Measurements from ENCODE around the gene MAP2.

The MAP2 gene

DNA sequence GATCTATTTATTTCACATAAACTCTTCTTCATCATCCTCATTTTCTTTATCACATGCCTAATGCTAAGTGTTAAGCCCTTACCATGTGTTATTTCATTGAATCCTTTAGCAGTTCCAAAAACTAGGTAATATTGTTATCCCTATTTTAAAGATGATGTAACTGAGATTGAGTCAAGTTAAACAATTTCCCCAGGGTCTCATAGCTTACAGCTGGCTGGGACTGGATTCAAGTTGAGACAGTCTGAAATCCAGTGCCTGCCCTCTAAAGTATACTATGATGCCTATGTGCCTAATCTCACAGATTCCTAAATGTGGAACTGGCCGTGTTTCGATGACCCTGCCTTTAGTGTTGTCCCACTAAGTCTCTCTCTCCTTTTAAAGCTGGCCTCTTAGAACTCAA lies 108.5 kb downstream of the MAP2 start:
- TF ChIP-seq, protein P1, sequence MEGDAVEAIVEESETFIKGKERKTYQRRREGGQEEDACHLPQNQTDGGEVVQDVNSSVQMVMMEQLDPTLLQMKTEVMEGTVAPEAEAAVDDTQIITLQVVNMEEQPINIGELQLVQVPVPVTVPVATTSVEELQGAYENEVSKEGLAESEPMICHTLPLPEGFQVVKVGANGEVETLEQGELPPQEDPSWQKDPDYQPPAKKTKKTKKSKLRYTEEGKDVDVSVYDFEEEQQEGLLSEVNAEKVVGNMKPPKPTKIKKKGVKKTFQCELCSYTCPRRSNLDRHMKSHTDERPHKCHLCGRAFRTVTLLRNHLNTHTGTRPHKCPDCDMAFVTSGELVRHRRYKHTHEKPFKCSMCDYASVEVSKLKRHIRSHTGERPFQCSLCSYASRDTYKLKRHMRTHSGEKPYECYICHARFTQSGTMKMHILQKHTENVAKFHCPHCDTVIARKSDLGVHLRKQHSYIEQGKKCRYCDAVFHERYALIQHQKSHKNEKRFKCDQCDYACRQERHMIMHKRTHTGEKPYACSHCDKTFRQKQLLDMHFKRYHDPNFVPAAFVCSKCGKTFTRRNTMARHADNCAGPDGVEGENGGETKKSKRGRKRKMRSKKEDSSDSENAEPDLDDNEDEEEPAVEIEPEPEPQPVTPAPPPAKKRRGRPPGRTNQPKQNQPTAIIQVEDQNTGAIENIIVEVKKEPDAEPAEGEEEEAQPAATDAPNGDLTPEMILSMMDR (conservative IDR thresholded peaks at IDR 0.05): no peak
- H3K27ac ChIP-seq: no peak overlapping the region

DNA sequence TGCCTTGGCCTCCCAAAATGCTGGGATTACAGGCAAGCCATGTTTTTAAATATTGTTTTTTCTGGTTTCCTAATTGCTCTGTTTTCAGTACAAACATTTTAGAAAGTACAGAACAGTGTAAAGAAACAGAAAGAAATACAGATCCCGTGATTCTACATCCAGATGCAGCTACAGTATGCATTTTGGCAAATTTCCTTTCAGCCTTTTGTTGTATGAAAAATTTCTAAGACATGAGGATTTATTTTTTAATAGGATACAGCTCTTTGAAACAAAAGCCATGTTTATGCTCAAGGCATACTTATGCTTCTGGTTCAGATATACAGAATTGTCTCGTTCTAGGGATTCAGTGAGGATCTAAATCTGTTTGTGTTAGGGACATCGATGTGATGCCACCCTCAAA lies 109.5 kb downstream of the MAP2 start:
- H3K27ac ChIP-seq: no peak overlapping the region
- TF ChIP-seq, protein P1 (conservative IDR thresholded peaks at IDR 0.05): no peak

DNA sequence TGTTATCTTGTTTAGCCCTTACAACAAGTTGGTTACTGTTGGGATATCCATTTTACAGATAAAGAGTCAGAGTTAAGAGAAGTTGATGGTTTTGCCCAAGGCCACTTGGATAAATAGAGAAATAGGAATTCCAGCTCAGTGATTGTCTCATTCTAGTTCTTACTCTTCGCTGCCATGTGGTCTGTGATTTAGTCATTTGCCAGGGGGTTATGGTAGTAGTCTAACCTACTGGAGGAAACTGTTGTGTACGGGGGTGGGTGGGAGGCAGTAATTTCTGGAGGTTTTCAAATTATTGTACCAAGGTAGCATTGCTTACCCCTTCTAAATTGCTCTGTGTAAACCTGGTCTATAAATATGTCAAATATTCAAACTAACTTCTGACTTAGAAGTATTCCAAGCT lies 110.4 kb downstream of the MAP2 start:
- TF ChIP-seq, protein P1 (conservative IDR thresholded peaks at IDR 0.05): no peak
- no peak overlapping the region for H3K27ac ChIP-seq

DNA sequence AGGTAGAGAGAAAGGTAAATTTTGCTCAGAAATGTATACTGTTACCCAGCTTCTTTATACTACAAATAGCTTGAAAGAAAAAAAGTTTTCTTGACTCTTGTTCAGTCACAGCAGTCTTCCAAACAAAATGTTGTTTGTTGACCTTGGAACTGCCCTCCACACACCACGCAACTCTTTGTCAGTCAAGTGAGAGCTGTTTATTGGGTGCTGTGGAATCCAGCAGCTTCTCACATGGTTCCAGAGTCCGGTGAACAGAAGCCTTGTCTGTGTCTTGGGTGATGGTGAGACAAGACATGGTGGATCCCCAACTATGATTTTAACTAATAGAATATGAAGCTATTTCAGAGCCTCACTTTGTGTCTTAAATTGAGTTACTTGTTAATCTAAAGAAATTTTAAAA lies 112.5 kb downstream of the MAP2 start:
- TF ChIP-seq, protein P1 (conservative IDR thresholded peaks at IDR 0.05): no peak
- H3K27ac ChIP-seq: no peak overlapping the region

DNA sequence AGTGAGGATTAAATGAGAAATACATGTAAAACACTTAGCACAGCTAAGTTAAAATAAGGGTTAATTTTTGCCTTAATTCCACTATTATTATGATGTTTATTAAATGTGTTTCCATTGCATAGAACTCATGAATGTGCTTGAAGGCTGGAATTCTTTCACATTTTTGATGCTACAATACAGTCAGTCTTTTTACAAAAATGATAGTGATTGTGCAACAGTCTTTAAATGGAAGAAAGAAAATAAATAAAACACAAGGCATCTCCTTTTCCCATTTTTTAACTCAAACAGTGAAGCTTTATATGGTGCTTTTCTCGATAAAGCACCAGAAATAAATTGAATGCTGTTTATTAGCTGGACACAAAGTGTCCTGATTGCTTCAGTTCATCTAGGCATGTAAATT lies 123.9 kb downstream of the MAP2 start:
- TF ChIP-seq, protein P1 (conservative IDR thresholded peaks at IDR 0.05): no peak

DNA sequence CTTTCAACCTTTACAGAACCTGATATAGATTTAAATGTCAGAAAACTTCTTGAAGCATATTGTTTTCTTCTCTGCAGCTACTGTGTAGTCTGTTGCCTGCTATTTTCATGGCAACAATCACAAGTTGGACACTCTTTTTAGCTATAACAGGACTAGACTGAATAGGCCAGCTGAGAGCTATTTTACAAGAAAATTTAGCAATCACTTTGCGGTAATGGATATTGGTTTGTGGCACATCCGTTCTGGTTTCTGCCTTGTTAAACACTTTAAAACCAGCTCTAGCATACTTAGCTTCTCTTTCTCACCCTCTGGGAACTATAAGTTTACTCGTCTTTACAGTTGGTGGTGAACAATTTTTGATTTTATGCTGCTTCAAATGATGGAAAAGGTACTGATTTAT lies 125.7 kb downstream of the MAP2 start:
- TF ChIP-seq, protein P1 (conservative IDR thresholded peaks at IDR 0.05): no peak
- H3K27ac ChIP-seq: no peak overlapping the region

More for the DNA sequence above, 123.9 kb downstream of the MAP2 start:
- no peak overlapping the region for H3K27ac ChIP-seq

DNA sequence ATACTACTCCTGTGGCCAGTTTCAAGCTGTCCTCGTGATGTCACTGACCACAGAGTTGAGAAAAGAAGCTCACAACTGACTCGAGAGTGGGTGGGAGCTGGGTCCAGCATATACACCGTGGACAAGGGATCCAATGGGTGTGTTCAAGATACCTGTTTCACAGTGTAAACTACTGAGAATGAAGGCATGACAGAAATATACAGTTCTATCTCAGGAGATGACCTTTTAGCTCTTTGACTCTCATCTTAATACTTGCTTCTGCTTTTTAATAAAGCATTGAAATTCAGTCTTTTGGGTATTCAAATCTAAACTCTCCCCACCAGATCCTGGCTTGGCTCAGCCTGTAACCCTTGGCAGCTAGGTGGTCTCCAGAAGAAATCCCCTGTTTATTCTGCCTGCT lies 130.1 kb downstream of the MAP2 start:
- TF ChIP-seq, protein P1 (conservative IDR thresholded peaks at IDR 0.05): no peak
- no peak overlapping the region for H3K27ac ChIP-seq
